ENCODE results near the gene SLIT3.

- TF ChIP-seq CTCF (IDR thresholded peaks at IDR 0.05; ENCODE audit: low read depth, low read length) (no peak), MYC (IDR thresholded peaks at IDR 0.05; ENCODE audit: low read depth, low read length) (no peak), POLR2A (IDR thresholded peaks at IDR 0.05; ENCODE audit: extremely low read depth, insufficient read length) (no peak)
- TF ChIP-seq, protein P1, sequence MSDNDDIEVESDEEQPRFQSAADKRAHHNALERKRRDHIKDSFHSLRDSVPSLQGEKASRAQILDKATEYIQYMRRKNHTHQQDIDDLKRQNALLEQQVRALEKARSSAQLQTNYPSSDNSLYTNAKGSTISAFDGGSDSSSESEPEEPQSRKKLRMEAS (IDR thresholded peaks at IDR 0.05; ENCODE audit: low read depth, low read length), result no peak
Measured at GRCh38 chr5:168728546-168729211, 572.3 kb downstream of the SLIT3 start.

Data from NB4 (cell line).